NCI-H1092 (cell line): Measurements from ENCODE around the gene GMDS.

ENCODE experiments used
- DNase-seq: peaks from one replicate; lab custom pipeline; 2025; lab: John Stamatoyannopoulos, UW

GMDS gene

DNA sequence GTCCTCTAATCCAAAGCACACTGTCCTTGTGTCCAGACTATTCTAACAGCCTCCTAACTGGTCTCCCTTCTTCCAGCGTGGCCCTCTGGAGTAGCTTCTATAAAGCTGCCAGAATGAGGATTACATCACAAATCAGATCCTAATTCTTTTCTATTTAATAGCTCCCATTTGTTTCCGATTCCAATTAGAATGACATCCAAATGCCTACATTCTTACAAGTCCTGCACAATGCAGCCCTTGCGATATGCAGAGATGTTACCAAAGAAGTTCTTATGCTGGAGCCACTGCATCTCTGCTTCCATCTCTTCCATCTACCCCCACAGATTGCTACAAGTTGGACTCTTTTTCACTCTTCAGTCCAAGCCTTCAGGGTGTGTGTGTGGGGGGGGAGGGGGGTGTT lies 40.0 kb downstream of the GMDS start:
- DNase-seq: no peak

DNA sequence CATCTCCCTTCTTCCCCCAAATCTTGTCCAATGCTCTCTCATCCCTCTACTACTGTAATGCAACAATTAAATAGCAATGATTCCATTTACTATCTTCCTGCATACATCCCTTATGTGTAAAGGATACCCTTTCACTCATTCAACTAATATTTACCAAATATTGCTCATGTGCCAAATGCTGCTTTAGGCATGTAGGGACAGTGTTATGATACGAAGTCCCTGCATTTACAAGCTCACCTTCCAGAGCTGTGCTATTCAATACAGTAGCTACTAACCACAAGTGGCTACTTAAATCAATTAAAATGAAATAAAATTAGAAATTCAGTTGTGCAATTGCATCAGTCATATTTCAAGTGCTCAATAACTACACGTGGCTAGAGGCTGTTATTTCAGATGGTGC lies 41.1 kb downstream of the GMDS start:
- no peak for DNase-seq

DNA sequence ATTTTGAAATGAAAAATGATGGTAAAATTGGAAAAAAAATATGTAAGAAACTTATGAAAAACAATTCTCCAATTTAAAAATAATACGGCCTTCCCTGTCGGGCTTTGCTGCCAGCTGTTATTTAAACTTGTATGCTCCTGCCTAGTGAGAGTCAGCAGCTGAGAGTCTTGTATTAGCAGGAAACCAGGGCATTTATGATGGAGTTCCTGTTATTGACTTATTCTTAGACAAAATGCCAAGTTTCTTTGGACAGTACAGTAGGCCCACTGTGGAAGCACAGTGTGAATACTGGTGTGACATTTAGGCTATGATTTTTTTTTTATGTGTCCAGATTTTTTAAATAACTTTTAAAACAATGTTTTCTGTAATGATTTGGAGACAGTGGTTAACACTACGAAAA lies 42.1 kb downstream of the GMDS start:
- DNase-seq: no peak

DNA sequence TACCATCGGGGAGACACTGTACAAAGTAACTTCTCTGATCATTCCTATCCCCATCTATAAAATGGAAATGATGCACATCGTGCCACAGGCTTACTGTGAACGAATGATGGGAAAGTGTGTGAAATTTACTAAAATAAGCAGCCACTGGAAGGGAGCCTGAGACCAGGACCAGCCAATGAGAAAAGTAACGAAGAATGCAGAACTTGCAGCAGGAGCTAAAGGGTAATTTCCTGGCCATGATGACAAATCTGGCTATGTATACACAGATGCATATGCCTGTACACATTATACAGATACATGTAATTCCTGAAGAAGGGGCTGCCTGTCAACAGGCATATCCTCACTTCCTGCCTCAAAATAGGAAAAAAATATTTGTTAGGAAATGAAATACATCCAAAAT lies 47.4 kb downstream of the GMDS start:
- no peak for DNase-seq

DNA sequence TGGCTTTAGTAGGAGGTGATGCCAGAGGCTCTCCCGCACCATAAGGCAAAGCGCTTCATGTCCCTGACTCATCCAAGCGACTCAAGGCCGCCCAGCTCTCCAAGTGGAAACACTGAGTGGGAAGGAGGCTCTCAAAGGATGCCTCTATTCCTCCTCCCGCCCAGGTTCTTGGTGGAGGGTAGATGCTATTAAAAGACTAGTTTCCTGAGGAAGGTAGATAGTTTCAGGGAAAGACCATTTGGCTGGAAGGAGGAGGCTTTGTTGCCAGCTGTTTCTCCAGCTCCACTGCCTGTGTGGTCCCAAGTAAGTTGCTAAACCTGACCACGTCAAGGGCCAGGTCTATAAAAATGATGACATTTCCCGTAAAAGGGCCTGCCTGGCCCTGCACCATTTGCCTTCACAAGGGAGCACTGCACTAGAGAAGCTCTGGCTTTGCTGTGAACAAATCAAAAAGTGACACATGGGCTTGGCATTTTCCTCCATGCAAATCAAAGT lies 48.2 kb downstream of the GMDS start:
- DNase-seq: no peak

DNA sequence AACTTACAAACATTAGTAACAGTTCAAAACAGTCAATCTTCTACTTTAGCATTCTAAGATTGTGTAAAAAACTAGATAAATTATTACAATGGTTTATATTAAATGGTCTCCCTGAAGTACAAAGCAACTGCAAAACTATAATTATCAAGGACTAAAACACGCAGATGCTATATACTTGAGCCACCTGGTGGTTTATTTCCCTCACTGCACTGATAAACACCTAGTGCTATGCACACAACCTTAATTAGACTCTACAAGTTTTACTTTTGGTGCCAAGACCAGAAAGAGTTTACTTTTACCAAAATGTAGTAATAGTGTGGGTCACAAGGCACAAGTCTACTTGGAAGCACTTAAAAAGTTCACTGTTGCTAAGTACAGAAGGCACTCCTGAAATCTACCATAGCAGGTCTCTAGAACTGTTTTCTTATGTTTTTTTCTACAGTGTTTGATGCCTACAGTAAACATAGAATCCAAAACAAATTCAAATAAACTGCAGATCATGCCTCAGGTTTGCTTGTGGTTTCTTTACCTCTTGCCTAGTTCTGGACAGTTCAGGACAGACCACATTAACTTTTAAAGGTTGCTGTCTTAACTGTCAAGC lies 49.2 kb downstream of the GMDS start:
- DNase-seq: peak; percentile 16

DNA sequence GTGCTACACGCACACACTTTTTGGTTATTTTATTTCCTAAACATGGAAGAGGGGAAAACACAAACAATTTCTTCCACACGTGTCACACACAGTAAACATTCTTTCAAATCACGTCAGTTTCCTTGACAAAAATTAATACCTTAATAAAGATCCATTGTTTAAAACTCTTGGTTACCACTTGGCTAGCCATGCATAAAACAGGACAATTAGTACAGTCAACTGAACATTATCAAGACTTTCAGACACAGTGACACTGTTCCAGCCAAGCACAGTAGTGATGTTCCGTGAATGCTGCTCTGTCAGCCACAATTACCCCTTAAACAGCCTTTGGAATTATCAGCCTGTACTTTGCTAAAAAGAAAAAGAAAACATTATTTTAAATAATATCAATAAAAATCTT lies 50.8 kb downstream of the GMDS start:
- no peak for DNase-seq

DNA sequence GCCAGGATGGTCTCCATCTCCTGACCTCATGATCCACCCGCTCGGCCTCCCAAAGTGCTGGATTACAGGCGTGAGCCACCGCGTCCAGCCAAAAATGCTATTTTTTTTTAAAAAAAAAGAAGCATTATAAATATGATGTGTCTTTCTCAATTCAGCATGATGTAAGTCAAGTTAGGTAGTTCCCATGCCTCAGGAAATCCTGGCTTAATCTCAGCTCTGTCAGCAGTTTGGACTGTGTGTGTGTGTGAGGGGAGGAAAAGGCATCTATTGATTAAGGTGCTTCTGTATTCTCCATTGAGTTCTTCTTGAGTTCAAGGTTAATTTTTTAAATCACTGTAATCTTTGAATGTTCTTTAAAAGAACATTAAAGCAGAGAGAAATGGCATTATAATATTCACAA lies 51.5 kb downstream of the GMDS start:
- no peak for DNase-seq

DNA sequence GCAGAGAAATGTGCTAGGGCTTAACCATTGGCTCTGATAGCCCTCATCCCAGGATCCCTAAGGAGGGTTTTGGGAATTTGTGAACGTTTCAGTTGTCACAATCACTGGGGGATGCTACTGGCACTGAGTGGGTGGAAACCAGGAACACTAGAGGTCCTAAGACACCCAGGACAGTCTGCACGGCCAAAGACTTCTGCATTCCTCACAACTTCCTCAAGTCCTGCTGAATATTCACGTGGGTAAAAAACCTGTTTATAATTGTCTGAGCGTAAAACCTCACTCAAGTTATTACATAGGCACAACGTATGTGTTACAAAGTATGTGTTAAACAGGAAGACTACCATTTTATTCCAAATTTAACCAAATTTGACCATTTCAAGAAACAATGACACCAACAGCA lies 52.4 kb downstream of the GMDS start:
- DNase-seq: no peak

DNA sequence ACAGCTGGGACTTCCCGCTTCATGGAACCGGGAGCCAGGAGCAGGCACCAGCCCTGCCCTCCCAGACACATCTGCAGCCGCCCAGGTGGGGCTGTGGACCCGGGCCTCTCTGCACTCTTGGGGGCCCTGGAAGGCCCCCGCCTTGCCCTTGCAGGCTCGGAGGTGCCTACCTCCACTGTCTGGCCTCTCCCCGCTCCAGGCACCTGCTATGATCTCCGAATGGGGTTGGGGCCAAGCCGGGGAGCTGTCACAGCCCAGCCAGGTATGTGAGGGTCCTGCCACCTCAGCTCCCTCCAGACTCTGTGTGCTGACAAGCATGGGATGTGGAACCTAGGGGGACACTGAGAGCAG lies 54.0 kb downstream of the GMDS start:
- DNase-seq: no peak

DNA sequence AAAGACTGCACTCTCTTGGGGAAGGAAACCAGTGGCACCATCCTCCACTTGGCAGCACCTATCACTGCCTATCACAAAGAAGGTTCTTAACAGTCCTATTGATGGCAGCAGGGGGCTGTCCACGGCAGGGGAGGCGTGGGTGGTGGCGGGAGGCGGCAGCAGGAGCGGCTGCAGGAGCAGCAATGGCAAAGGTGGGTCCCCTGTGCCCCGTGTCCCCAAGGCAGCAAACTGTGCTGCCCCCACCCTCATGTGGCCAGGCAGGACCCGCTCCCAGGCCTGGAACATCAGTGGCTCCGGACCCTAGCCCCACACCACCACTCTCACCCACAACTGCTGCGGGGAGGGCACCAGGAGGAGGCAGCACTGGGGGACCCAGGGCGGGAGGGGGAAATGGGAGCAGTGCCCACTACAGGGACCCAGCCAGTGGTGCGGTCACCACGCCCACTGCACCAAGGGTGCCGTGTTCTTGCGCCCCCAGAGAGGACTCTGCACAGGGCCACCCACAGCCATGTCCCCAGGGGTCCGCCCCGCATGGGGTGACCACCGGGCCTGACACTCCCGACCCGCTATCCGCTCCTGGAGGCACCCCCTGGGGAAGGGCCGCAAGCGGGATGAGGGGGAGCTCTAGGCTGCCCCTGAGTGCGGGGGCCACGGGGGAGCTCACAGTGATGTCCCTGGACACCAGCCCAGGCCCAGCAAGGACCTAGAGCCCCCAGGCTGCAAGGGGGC lies 54.6 kb downstream of the GMDS start:
- no peak for DNase-seq

DNA sequence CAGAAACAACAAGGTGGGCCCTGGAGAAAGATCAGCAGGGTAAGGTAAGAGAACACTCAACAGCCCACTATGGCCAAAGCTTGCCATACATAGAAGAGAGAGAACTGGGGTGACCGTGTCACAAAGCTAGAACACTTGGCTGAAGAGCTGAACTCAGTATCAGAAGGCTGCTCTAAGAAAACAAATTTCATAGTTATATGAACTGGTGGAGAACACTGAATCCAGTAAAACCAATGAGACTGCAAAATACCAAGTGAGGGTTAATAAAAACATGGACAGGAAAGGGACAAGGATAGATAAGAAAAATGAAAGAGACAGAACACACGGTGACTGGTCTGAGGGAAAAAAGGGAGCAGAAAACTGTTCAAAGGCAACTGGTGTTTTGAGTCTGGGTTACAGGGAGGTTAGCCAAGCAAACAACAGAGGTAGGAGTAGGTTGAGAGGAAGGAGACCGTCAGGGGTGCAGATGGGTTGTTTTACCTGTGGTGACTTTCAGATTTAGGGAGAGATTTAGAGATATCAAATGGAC lies 56.5 kb downstream of the GMDS start:
- no peak for DNase-seq

DNA sequence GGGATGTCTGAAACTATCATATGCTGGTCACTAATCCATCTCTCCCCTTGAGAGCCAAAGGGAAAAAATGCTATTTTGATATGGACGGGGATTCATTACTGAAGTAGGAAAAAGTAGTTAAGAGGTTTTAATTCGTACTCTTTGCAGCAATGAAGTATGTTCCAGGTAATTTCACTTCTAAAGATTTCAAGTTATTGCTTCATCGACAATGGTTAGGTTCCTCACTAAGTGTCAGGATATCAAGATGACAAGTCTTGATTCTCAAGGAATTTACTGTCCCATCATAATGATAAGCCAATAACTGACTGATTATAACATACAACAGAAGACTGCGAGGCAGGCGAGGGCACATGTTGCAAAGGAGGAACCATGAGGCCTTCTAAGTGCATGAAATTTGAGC lies 57.0 kb downstream of the GMDS start:
- no peak for DNase-seq

DNA sequence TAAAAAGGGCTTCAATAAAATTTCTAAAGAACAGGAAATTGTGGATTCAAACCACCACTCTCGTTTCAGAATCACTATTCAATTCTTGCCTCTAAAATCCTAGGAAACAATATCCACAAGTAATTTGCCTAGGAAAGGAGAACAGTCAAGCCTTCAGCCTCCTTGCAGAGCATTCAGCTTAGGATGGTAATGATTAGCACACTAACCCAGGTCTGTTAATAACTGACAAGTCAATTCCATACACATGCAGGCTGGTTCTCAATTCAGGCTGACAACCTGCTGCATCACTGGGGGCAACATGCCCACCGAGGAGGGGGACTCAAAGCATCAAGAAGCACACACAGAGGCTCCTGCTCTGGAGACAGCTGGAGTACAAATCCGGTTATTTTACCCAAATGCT lies 57.6 kb downstream of the GMDS start:
- DNase-seq: no peak

DNA sequence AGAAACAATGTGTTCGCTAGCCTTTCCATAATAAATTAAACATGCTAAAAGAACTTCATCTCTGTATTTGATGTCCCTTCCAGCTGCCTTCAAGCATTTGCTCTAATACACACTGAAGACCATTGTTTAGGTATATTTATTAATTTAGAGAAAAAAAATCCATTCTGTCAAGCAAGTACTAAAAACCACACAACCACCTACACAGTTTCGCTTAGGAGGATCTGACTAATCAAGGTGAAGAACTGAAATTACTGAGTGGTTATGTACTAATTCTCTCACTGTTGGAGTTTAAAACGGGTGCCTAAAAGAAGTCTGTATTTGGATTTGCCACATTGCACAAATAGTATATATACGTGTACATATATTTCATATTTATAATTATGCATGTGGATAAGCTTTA lies 58.9 kb downstream of the GMDS start:
- DNase-seq: no peak

DNA sequence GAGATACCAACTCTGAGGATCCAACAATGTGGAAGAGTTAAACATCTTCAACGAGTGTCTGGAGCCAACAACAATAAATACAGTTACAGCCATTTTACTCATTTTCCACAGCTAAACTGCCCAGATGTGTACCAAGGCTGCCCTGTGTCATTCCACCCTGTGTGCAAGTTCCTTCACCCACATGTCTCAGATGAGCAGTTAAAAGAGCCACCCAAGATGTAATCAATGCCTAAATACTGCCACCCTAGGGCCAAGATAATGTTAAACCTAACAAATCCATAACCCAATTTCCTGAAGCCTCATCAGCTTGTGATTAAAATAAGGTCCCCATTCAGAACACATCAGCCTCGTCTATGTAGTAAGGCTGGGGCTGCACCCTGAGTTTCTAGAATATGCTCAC lies 59.9 kb downstream of the GMDS start:
- no peak for DNase-seq

DNA sequence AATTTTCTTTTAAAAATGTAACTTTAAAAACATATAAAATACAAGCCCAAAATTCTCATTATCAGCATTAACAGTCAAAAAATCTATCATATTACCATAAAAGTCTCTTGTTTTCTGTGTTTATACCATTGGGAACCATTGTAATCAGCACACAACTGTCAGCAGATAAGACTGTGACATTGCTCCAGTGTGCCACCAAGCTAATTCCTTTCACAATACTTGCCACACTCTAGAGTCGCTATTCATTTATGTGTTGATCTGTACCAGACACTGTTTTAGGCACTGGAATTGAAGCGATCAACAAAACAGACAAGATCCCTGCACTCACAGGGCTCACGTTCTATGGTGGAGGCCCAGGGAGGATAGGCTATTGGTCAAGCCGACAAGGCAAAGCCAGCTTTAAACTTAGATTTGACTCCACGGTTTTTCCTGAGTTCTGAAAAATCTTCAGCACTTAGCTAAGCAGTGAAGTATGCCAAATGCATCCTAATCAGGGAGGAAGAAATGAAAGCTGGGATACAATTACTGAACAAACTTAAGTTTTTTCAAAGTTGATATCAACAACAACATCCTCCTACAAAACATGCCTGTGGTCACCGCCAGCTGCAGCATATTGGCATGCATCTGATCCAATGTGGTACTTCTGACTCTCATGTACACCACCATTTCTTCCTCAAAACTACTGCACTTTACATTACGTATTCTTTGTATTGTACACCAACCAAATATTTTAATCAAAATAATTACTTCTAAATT lies 60.5 kb downstream of the GMDS start:
- DNase-seq: no peak

DNA sequence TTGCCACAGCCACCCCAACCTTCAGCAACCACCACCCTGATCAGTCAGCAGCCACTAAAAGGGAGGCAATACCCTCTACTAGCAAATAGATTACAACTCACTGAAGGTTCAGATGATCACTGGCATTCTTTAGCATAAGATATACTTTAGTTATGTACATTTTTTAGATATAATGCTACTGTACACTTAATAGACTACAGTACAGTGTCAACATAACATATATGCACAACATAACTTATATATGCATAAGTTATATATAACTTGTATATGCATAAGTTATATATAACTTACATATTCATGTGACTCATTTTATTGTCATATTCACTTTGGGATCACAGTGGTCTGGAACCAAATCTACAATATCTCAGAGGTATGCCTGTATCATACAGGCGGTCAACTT lies 61.7 kb downstream of the GMDS start:
- DNase-seq: no peak

DNA sequence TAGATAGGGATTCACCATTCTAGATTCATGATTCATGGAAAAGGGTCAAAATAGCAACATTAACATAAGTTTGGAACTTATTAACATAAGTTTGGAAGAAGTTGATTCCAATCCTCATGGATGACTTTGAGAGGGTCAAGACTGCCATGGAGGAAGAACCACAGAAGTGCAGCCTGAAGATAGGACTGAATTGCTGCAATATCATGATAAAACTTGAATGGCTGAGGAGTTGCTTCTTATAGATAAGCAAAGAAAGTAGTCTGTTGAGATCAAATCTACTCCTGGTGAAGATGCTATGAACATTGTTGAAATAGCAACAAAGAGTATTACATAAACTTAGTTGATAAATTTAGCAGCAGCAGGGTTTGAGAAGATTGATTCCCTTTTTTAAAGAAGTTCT lies 62.2 kb downstream of the GMDS start:
- no peak for DNase-seq

DNA sequence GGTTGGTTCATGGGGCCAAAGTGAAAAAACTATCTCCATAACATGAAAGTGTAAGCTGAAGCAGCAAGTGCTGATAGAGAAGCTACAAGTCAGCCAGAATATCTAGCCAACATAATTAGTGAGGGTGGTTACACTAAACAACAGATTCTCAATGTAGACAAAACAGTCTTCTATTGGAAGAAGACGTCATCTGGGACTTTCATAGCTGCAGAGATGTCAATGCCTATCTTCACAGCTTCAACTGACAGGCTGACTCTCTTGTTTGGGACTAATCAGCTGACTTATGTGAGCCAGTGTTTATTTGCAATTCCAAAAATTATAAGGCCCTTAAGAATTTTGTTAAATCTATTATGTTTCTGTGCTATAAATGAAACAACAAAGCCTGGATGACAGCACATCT lies 63.2 kb downstream of the GMDS start:
- DNase-seq: no peak

DNA sequence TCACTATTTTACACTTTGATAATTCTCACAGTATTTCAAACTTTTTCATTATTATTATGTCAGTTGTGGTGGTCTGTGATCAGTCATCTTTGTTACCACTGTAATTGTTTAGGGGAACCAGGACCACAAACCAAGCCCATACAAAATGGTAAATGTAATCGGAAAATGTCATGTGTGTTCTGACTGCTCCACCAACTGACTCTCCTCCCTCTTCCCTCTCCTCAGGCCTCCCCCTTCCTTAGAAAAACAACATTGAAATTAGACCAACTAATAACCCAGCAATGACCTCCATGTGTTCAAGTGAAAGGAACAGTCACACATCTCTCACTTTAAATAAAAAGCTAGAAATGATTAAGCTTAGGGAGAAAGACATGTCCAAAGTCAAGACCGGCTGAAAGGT lies 63.8 kb downstream of the GMDS start:
- no peak for DNase-seq

DNA sequence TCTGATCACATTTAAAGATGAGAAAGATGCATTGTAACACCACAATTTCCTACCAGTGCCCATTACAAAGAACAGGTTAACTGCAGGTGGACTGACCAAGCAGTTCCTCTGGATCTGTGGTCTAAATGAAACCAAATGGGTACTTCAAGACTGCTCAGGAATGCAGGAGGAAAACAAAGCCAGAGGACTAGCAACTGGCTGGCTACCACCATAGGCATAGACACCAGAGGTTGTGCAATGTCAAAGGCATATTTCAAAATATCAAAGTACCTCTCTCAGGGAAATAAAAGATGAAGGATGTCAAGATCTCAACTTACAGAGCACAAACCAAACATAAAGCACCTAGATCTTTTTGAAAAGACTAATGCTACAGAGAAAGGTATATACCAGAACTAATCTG lies 65.5 kb downstream of the GMDS start:
- DNase-seq: no peak

DNA sequence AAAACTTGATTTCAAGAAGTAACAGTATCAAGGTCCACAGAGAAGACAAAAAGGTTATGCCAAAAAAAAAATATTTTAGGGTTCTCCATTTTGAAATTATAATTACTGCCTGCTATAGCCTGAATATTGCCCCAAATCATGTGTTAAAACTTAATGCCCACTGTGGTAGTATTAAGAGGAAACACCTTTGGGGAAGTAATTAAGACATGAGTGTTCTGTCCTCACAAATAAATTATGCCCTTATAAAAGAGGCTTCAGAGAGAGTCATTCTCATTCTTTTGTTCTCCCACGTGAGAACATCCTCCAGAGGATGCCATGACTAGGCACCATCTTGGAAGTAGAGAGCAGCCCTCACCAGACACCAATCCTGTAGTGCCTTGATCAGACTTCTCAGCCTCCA lies 66.2 kb downstream of the GMDS start:
- DNase-seq: no peak
